HEK293T (cell line): Measurements from ENCODE around the gene TRIML1.
"Not testable (repeated sequence)": the region's sequence is repeated elsewhere in the genome, so short reads cannot be mapped to it uniquely, and the experiment has no call there.

ENCODE experiments used
- CTCF ChIA-PET: fragments of 350-600 bp; formaldehyde crosslinking; extraction: SDS; loops from one replicate; lab custom pipeline; 2021; ENCODE audit warnings: antibody characterized with exemption, inconsistent platforms; lab: Yijun Ruan, JAX
- POLR2A ChIA-PET: fragments of 350-600 bp; formaldehyde crosslinking; extraction: SDS; loops from one replicate; lab custom pipeline; 2020; ENCODE audit warnings: antibody characterized with exemption, inconsistent platforms; lab: Yijun Ruan, JAX
- DNase-seq: peaks from one replicate; pipeline ENCODE4 v3.0.0; 2012; ENCODE audit warnings: mixed read lengths; ENCODE audit errors: extremely low spot score
- ARNT ChIP-seq: fragments of 450-650 bp; IDR thresholded peaks from 2 replicates; pipeline ENCODE4 v1.6.1; 2017; ENCODE audit warnings: mild to moderate bottlenecking
- BHLHE40 ChIP-seq: fragments of 450-650 bp; IDR thresholded peaks from 2 replicates; pipeline ENCODE4 v1.6.1; 2016; ENCODE audit warnings: mild to moderate bottlenecking, moderate library complexity, borderline replicate concordance
- CTBP1 ChIP-seq: fragments of 450-650 bp; IDR thresholded peaks from 2 replicates; pipeline ENCODE4 v1.6.1; 2016; ENCODE audit warnings: borderline replicate concordance
- ELF4 ChIP-seq: fragments of 450-650 bp; IDR thresholded peaks from 2 replicates; pipeline ENCODE4 v1.6.1; 2017; ENCODE audit warnings: antibody characterized with exemption
- FOXA1 ChIP-seq: fragments of 450-650 bp; IDR thresholded peaks from 2 replicates; pipeline ENCODE4 v1.6.1; 2016; ENCODE audit warnings: mild to moderate bottlenecking
- FOXK2 ChIP-seq: fragments of 450-650 bp; IDR thresholded peaks from 2 replicates; pipeline ENCODE4 v1.6.1; 2016; ENCODE audit warnings: mild to moderate bottlenecking
- FOXM1 ChIP-seq: fragments of 450-650 bp; IDR thresholded peaks from 2 replicates; pipeline ENCODE4 v1.6.1; 2017; ENCODE audit warnings: mild to moderate bottlenecking, borderline replicate concordance
- HDGF ChIP-seq: fragments of 450-650 bp; IDR thresholded peaks from 2 replicates; pipeline ENCODE4 v1.6.1; 2017; ENCODE audit warnings: antibody characterized with exemption, borderline replicate concordance
- L3MBTL2 ChIP-seq: fragments of 450-650 bp; conservative IDR thresholded peaks from 2 replicates; pipeline ENCODE4 v1.6.1; 2016; ENCODE audit warnings: mild to moderate bottlenecking
- LEF1 ChIP-seq: fragments of 450-650 bp; IDR thresholded peaks from 2 replicates; pipeline ENCODE4 v1.6.1; 2017; ENCODE audit warnings: mild to moderate bottlenecking, borderline replicate concordance
- NFRKB ChIP-seq: fragments of 450-650 bp; IDR thresholded peaks from 2 replicates; pipeline ENCODE4 v1.6.1; 2016; ENCODE audit warnings: mild to moderate bottlenecking, moderate library complexity
- SP1 ChIP-seq: fragments of 450-650 bp; IDR thresholded peaks from 2 replicates; pipeline ENCODE4 v1.6.1; 2017
- SUZ12 ChIP-seq: fragments of 450-650 bp; IDR thresholded peaks from 2 replicates; pipeline ENCODE4 v1.6.1; 2016; ENCODE audit warnings: mild to moderate bottlenecking
- TARDBP ChIP-seq: fragments of 450-650 bp; IDR thresholded peaks from 2 replicates; pipeline ENCODE4 v1.6.1; 2016
- ZNF384 ChIP-seq: fragments of 450-650 bp; IDR thresholded peaks from 2 replicates; pipeline ENCODE4 v1.6.1; 2016
- TF ChIP-seq, protein P1 (sequence below): fragments of 450-650 bp; IDR thresholded peaks from 2 replicates; pipeline ENCODE4 v1.6.1; 2016

Gene TRIML1

DNA sequence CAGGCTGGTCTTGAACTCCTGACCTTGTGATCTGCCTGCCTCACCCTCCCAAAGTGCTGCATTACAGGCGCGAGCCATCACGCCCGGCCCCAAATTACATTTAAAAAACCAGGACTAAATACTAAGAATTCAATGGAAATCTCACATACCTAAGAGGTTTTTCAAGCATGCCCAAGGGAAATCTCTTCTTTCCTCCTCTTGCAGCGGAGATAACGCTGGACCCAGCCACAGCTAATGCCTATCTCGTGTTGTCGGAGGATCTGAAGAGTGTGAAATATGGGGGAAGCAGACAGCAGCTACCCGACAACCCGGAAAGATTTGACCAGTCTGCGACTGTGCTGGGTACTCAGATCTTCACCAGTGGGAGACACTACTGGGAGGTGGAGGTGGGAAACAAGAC, 7.4 kb downstream of the TRIML1 start:
- TF ChIP-seq ARNT (no peak), CTBP1 (no peak), SP1 (no peak), NFRKB (no peak), ELF4 (no peak), L3MBTL2 (no peak), TARDBP (no peak), LEF1 (no peak), FOXM1 (no peak), ZNF384 (no peak), SUZ12 (no peak), FOXA1 (no peak), FOXK2 (no peak), HDGF (no peak), BHLHE40 (no peak)
- TF ChIP-seq, protein P1, sequence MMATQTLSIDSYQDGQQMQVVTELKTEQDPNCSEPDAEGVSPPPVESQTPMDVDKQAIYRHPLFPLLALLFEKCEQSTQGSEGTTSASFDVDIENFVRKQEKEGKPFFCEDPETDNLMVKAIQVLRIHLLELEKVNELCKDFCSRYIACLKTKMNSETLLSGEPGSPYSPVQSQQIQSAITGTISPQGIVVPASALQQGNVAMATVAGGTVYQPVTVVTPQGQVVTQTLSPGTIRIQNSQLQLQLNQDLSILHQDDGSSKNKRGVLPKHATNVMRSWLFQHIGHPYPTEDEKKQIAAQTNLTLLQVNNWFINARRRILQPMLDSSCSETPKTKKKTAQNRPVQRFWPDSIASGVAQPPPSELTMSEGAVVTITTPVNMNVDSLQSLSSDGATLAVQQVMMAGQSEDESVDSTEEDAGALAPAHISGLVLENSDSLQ, result no peak
- CTCF ChIA-PET, result no interaction called here
- no peak for DNase-seq
- POLR2A ChIA-PET, result no interaction called here

DNA sequence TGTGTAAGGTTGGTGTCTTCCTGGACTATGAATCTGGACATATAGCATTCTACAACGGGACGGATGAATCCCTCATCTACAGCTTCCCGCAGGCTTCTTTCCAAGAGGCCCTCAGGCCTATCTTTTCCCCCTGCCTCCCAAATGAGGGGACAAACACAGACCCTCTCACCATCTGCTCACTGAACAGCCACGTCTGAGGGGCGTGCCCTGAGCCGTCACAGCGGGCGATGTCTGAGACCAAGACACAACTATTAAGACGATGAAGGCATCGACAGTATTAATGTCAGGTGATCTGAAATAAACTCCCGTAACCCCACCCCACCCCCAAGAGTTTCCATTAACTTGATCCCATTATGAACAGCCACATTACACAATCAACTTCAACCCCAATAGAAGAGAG, 7.9 kb downstream of the TRIML1 start:
- ChIA-PET CTCF (no interaction called here), POLR2A (no interaction called here)
- TF ChIP-seq CTBP1 (no peak), TARDBP (no peak), BHLHE40 (no peak), SUZ12 (no peak), HDGF (no peak), LEF1 (no peak), SP1 (no peak), NFRKB (no peak), L3MBTL2 (no peak), ARNT (no peak), ZNF384 (no peak), ELF4 (no peak), FOXM1 (no peak), FOXK2 (no peak), FOXA1 (no peak)
- TF ChIP-seq, protein P1, result no peak
- no peak for DNase-seq

DNA sequence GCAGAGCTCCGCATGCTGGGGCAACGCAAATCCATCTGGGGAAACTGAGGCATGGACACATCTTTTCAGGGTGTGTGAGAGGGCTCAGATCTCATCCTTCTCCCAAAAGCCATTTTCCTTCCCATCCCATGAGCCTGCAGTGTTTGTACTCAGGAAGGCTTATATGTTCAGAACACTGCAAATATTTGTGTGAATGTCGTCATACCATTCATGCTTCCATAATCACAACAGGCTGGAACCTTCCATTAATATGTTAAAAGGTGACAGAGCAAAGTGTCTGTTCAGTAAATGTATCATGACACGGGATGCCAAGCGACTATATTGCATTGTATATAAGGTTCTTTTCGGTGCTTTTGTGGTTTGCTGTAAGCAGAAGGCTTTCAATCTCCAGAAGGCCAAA, 8.5 kb downstream of the TRIML1 start:
- CTCF ChIA-PET, result no interaction called here
- TF ChIP-seq, protein P1, result no peak
- TF ChIP-seq SP1 (no peak), NFRKB (no peak), LEF1 (no peak), FOXM1 (no peak), SUZ12 (no peak), L3MBTL2 (no peak), FOXK2 (no peak), TARDBP (no peak), ELF4 (no peak), BHLHE40 (no peak), HDGF (no peak), ZNF384 (no peak), CTBP1 (no peak)
- POLR2A ChIA-PET, result no interaction called here
- no peak for DNase-seq

DNA sequence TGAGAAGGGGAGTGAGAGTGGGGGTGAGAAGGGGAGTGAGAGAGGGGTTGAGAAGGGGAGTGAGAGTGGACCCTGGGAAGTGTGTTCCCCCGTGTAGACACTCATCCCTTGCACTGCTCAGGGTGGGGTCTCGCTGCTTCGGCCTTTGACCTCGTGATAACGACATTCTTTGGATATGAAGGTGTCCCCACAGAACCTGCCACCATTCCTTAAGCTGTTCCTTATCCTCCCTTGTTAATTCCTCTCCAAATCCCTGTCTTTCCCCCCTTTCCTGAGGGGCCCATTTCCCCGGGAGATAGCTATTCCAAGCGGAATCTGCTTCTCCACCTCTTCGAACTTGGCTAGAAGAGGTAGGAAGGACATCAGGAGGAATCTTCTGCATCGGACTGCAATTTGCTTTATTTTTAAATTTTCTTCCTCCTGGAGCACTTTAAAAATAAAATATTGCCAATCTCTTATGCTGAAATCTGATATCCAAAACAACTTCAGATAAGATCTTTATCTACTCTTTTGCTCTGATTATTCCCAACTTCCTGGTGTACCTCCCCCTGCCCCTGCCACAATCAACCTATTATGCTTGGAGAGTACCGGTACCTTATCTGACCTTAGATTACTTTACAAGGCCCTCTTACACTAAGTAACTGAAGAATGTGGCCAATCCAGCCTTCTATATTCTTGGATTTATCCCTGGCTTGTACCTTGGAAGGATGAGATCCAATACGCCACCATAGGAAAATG, 15.6 kb downstream of the TRIML1 start:
- TF ChIP-seq, protein P1, result no peak
- no peak for TF ChIP-seq CTBP1
- TF ChIP-seq TARDBP, result no peak
- no peak for TF ChIP-seq ZNF384
- no peak for TF ChIP-seq BHLHE40
- no peak for TF ChIP-seq L3MBTL2
- TF ChIP-seq SP1, result no peak
- no peak for TF ChIP-seq SUZ12
- ChIA-PET CTCF (no interaction called here), POLR2A (no interaction called here)
- DNase-seq, result no peak

DNA sequence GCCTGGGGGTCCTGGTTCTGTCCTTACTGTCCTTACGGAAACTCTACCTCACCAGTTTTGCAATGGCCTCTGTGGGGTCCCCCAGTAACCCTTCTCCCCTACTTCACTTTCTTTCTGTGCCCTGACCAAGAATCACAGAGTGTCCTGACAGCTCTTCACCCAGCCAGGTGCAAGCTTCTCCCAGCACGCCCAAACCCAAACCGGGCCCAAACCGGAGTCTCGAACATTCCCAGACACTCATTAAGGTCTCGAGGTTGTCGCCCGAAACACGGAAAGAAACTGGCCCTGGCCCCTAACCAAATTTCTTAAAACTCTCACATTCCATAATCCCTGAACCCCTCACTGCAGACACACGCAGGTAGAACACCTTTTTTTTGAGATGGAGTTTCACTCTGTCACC, 19.1 kb downstream of the TRIML1 start:
- TF ChIP-seq, protein P1, result no peak
- TF ChIP-seq NFRKB, result no peak
- no peak for TF ChIP-seq SP1
- TF ChIP-seq FOXK2, result no peak
- TF ChIP-seq LEF1, result no peak
- no peak for TF ChIP-seq L3MBTL2
- TF ChIP-seq ARNT, result no peak
- TF ChIP-seq CTBP1, result no peak
- TF ChIP-seq BHLHE40, result no peak
- TF ChIP-seq SUZ12, result no peak
- no peak for TF ChIP-seq ZNF384
- no peak for TF ChIP-seq ELF4
- no peak for TF ChIP-seq HDGF
- CTCF ChIA-PET, result no interaction called here
- POLR2A ChIA-PET, result no interaction called here
- DNase-seq, result no peak

DNA sequence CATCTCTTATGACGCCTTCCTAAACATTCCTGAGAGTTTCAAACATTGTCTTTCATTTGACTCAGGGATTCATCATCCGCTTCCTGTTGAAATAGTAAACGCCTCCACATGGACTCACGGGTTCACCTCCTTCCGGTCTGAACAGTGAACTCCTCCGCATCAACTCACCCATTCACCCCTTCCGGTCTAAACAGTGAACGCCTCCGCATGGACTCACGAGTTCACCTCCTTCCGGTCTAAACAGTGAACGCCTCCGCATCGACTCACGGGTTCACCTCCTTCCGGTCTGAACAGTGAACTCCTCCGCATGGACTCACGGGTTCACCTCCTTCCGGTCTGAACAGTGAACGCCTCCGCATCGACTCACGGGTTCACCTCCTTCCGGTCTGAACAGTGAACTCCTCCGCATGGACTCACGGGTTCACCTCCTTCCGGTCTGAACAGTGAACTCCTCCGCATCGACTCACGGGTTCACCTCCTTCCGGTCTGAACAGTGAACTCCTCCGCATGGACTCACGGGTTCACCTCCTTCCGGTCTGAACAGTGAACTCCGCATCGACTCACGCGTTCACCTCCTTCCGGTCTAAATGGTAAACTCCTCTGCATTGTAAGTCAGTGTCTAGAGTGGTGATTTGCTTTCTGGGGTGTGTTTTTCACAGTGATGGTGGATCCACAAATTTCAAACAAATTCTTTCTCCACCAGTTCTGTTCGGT, 20.4 kb downstream of the TRIML1 start:
- DNase-seq, POLR2A ChIA-PET, CTCF ChIA-PET: not testable (repeated sequence)
